Motor neuron (in vitro differentiated cells): ENCODE measurements around the gene KNSTRN. TPM values are rescaled to one million over a fixed set of nuclear protein-coding genes. Genes with fewer than 3 reads are reported as not detected.

Source experiments
- ATAC-seq, 8 experiments: fragments of 200-7000 bp; cut with Tn5 transposase; replicated peaks in 6 of 8; 2 replicates each; pipeline ENCODE4 v1.8.0; 2021; ENCODE audit warnings: mild to moderate bottlenecking in 8 of 8, moderate library complexity in 8 of 8
- H3K27ac ChIP-seq, 2 donors: fragments of 250-450 bp; sonication (Bioruptor Pico); 2 replicates each; pipeline ENCODE4 v1.9.0; 2021; ENCODE audit warnings: antibody characterized with exemption in 2 of 2, mild to moderate bottlenecking in 2 of 2, moderate library complexity in 1 of 2
- H3K4me1 ChIP-seq, 2 donors: fragments of 250-450 bp; sonication (Bioruptor Pico); replicated peaks in 1 of 2; 2 replicates each; pipeline ENCODE4 v1.6.1; 2021; ENCODE audit warnings: antibody characterized with exemption in 2 of 2, mild to moderate bottlenecking in 2 of 2, moderate library complexity in 1 of 2
- H3K4me3 ChIP-seq, 5 donors: fragments of 250-450 bp; sonication (Bioruptor Pico); 2 replicates each; pipeline ENCODE4 v1.9.0; 2021; ENCODE audit warnings: antibody characterized with exemption in 5 of 5, mild to moderate bottlenecking in 5 of 5, moderate library complexity in 4 of 5
- WGBS, 10 experiments: fragments of 450-650 bp; shearing (Covaris generic); methylation state at CpG; one replicate each; pipeline ENCODE4 v1.0.0; 2022; 5-methylcytosine and 5-hydroxymethylcytosine counted together
- in situ Hi-C, 9 experiments: fragments of 400-800 bp; cut with MboI; loops; one replicate each; pipeline ENCODE4 v1.15.0; 2021; ENCODE audit warnings: low sequenced_read_pairs in 9 of 9, low pct_unique_long_range_greater_than_20kb in 2 of 9; ENCODE audit not compliant: unreplicated experiment in 9 of 9
- total RNA-seq, 8 experiments: library from RNA; unstranded; fragments of 300-600 nt; gene quantifications; 2 replicates each; pipeline versions ENCODE4 v1.2.3 to v1.2.4, GENCODE V29; 2022

The KNSTRN gene
- total RNA-seq, 8 experiments from 2014 or later: 19.5 to 63.3 (median 29.3) TPM

DNA sequence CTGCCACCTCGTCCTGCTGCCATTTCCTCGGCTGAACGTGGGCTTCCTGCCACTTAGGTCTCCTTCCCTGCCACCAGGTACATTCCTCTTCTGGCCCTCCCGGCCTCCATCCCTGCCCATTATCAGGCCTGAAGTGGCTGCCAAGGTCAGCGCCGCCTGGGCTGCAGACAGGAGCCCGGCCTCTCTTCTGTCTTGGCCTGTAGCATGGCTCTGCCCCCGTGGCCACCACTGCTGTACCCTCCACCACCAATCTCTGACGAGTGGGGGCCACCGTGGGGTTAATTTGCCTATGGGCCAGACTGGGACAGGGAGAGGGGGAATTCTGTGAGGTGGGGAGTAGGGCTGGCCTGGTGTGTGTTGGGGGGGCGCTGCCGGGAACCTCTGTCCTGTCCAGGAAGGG, 56.2 kb downstream of the KNSTRN start:
- peaks cover 28 to 35% of the 10 kb centered on the region in 2 donors for H3K4me1 ChIP-seq
- no peak for ATAC-seq
- in situ Hi-C loops: no loop called here
- H3K4me3 ChIP-seq: peak overlapping the region in 1 of 5 donors; percentile 74
- WGBS, 10 experiments: 50 to 100% methylated on average over 1 to 2 of the region's 12 CpGs; no CpG with 5 or more reads in 8 of the 10 experiments
- H3K27ac ChIP-seq: no peak overlapping the region

DNA sequence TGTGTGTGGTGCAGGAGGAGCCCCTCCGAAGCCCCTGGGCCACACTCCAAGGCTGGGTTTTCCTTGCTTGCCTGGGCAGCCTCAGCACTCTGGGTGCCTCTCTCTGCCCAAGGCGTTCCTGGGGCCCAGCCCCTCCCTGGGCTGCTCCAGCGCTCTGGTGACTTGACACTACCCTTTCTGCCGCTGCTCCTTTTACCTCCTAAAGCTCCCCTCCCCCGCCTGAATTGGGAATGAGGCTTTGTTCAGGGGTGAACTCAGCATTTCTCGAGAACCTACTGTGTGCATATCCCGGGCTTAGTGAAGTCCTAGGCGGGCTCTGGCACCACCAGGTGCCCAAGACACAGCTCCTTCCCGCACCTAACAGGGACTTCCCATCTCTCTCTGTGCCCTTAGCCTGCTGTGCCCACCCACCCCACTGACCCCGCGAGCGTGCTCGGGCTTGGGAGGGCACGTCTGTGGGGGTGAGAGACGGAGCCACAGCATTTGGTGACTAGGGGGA, 57.0 kb downstream of the KNSTRN start:
- peak in 4 of 8 experiments; percentile 1 to 7 (median 4) for ATAC-seq
- Histone ChIP-seq H3K4me1 (peaks cover 34 to 43% of the 10 kb centered on the region in 2 donors), H3K27ac (peak overlapping the region; percentile 53 to 74), H3K4me3 (peak overlapping the region; percentile 60 to 100 (median 86))
- WGBS, 10 experiments: 0 to 20% methylated on average over 2 of the region's 15 CpGs; no CpG with 5 or more reads in 8 of the 10 experiments
- in situ Hi-C loops: no loop called here

DNA sequence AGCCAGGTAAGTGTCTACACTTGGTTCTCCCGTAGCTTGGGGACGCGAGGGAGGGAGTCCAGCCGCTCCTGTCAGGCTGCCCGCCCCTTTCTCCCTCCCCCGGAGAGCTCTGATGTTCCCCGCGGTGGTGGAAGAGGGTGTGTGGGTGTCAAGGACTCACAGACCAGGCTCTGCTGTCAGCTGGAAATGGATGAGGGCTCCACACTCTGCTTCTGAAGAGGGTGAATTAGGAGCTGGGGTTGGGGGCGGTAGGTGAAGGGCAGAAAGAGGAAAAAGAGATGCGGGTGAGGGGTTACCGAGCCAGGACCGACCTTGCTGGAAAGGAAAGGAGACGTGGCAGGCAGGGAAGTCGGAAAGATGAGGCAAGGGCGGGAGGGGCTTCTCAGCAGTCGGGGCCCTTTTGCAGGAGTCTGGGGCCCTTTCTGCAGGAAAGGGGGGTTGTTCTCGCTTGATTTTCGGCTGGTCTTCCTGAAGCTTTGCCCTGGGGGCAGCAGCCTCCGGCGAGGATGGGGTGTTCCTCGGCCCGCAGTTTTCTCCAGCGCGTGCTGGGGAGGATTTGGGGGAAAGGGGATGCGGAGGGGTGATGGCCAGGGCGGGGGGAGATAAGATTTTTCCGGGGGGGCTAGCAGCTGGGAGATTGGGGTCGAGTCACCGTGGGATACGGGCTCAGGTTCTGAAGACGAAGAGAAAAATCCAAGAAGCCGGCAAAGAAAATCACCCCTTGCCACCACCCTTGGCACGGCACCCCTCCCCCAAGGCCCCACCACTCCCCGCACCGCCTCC, 57.6 kb downstream of the KNSTRN start:
- WGBS, 10 experiments: no CpG with 5 or more reads among the region's 35 CpGs
- ATAC-seq: peak in 7 of 8 experiments; percentile 1 to 10 (median 4)
- peaks cover 39 to 49% of the 10 kb centered on the region in 2 donors for H3K4me1 ChIP-seq
- peak overlapping the region; percentile 60 to 100 (median 86) for H3K4me3 ChIP-seq
- peak overlapping the region; percentile 53 to 74 for H3K27ac ChIP-seq
- in situ Hi-C loops: no loop called here

DNA sequence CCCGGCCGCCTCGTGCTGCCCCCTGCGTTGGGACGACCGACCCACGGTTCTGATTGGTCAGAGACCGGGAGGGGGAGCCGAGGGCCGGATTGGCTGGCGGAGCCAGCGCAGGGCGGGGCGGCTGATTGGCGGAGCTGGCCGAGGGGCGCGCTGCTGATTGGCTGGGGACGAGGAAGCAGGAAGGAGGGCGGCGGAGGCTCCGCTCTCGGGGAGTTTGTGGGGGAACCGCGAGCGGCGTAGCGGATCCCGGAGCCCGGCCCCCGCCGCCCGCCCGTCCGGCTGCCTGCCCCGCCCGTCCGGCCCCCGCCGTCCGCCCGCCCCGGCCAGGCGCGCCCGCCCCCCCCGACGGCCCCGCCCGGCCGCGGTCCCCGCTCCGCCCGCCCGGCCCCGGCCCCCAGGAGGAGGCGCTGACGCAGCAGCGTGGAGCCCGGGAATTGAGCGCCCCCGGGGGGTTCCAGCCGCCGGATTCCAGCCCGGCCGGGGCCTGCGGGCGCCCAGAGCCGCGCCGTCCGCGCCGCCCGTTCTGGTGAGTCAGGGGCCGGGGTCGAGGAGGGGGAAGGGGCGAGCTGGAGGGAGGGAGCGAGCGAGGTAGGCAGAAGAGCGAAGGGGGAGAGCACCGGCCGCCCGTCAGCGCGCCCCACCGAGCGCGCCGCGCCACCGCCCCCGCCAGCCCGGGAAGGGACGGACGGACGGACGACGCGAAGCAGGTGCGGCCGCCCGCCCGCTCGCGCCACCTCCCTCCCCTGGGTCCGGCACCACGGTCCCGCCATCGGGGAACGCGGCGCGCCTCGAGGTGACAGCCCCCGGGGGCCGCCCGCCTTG, 58.4 kb downstream of the KNSTRN start, which contains the start of gene BAHD1:
Gene BAHD1, plus strand, starts transcription at position 211 of the 822 bp plus-strand sequence. CDS start 17,512 bp downstream, outside the sequence.
- no CpG with 5 or more reads among the region's 119 CpGs for WGBS, 10 experiments
- Histone ChIP-seq H3K4me1 (peaks cover 43 to 53% of the 10 kb centered on the region in 2 donors), H3K4me3 (peak within 1 kb of the TSS; percentile 60 to 100 (median 86)), H3K27ac (peak within 1 kb of the TSS; percentile 83 to 96)
- in situ Hi-C loops: no loop called here
- ATAC-seq: peak; percentile 74 to 84 (median 75)

DNA sequence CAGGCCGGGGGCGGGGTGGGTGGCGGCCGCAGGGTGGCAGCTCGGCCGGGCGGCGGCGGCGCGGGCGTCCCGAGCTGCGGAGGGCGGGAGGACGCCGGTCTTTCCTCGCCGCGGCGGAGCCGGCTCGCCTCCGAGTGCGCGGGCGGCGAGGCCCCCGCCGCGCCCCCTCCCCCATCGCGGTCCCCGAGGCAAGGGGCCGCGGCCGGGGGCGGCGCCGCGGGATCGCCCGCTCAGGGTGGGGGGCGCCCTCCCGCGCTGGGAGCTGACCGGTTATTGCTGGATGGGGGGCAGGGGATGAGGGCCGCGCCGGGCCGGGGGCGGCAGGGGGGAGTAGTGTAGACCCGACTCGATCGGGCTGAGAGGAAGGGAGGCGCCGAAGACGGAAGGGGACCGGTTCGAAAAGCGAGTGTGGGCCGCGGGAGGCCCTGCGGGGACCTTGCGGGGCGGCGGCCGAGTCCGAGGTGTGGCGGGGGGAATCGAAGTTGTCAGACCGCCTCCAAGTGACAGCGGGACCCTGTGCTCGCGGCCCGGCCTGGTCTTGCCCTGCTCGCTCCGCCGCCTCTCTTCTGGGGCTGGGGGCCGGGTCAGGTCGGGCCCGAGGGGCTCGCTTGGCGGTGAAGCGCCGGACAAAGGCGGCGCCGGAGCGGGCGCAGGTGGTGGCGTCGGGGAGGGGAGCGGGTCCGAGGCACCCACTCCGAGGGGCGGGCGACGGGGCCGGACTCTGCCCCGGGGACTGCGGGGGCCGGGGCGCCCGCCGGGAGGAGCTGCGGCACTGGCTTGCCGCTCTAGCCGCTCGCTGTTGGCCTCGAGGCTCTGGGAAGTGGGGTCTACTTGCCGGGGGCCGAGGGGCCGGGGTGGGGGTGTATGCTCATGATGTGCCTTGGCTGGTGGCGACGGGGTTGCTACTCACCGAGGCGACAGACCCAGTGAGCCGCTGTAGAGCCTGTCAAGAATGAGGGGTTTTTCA, 59.3 kb downstream of the KNSTRN start:
- peak overlapping the region; percentile 60 to 100 (median 86) for H3K4me3 ChIP-seq
- peak in 7 of 8 experiments; percentile 1 to 30 (median 20) for ATAC-seq
- in situ Hi-C loops: no loop called here
- no CpG with 5 or more reads among the region's 119 CpGs for WGBS, 10 experiments
- H3K27ac ChIP-seq: peak overlapping the region; percentile 83 to 96
- H3K4me1 ChIP-seq: peaks cover 47 to 52% of the 10 kb centered on the region in 2 donors

DNA sequence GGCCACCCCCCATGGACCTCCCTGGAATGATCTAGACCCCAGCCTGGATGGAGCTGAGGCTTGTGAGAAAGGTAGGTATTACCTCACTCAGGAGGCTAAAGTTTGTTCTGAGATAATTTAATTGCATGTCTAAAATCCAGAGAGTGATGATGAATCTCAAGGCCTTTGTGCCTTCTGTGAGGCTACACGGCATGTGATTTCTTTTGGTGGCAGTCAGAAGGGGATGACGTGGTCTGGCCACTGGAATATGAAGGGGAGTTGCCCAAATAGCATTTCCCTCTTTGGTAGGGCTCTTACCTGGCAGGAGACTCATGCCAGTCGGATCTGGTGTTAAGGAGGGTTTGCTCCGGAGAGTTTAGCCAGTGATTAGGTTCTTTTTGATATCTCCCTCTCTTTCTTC, 60.7 kb downstream of the KNSTRN start:
- Histone ChIP-seq H3K4me1 (peaks cover 38 to 46% of the 10 kb centered on the region in 2 donors), H3K4me3 (peak overlapping the region in 4 of 5 donors; percentile 60 to 100 (median 81)), H3K27ac (no peak overlapping the region)
- no peak for ATAC-seq
- WGBS, 10 experiments: 60 to 100% (median 73%) methylated on average over 1 to 4 of the region's 4 CpGs; no CpG with 5 or more reads in 3 of the 10 experiments
- in situ Hi-C loops: no loop called here

DNA sequence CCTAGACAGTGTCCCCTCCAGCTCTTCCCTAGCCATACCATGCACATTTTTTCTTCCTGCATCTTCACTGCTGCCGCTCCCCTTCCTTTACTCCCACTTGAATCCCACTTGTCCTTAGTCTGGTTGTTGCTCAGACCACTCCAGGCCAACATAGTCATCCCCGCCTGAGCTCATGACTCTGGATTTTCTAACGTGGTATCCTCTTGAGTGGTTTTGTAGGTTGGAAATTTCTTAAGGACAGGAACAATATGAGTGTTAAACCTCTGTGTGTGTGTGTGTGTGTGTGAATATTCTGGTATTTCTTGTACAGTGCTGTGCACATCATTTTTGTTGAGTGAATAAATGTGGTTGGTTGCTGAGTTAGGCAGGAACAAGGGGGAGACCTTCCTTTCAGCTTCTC, 61.3 kb downstream of the KNSTRN start:
- H3K4me3 ChIP-seq: peak overlapping the region in 2 of 5 donors; percentile 60 to 74
- no peak overlapping the region for H3K27ac ChIP-seq
- in situ Hi-C loops: no loop called here
- ATAC-seq: no peak
- H3K4me1 ChIP-seq: peaks cover 38 to 46% of the 10 kb centered on the region in 2 donors
- 50 to 100% (median 73%) methylated on average over 1 to 3 of the region's 3 CpGs; no CpG with 5 or more reads in 2 of the 10 experiments for WGBS, 10 experiments

Other genes with a start within 250 kb of the KNSTRN start
- 10 to 100 TPM in 3 of 8 experiments, 1 to 10 TPM in 4, under 1 TPM in 1; 0.31 to 39.0 (median 3.7) TPM for gene BUB1B, start 221.7 kb upstream of the KNSTRN start, total RNA-seq
- 10 to 100 TPM in 1 of 8 experiments, 1 to 10 TPM in 5, under 1 TPM in 2; 0.56 to 13.1 (median 2.3) TPM for gene PAK6, start 143.7 kb upstream of the KNSTRN start, total RNA-seq
- under 1 TPM in 3 of 8 experiments, not detected in 5; 0.17 to 0.66 (median 0.27) TPM for gene ANKRD63, start 99.7 kb upstream of the KNSTRN start, total RNA-seq
- 1 to 10 TPM in 6 of 8 experiments, under 1 TPM in 2; 0.87 to 3.3 (median 1.6) TPM for gene PLCB2, start 74.8 kb upstream of the KNSTRN start, total RNA-seq
- 10 to 100 TPM in 6 of 8 experiments, 1 to 10 TPM in 2; 6.5 to 16.8 (median 13.4) TPM for gene INAFM2, start 59.0 kb upstream of the KNSTRN start, total RNA-seq
- 10 to 100 TPM in 1 of 8 experiments, 1 to 10 TPM in 3, under 1 TPM in 4; 0.50 to 32.6 (median 1.9) TPM for gene CCDC9B, start 41.8 kb upstream of the KNSTRN start, total RNA-seq
- gene PHGR1, start 31.7 kb upstream of the KNSTRN start, total RNA-seq: under 1 TPM in 1 of 8 experiments, not detected in 7; 0.81 TPM
- 1 to 10 TPM in 6 of 8 experiments, under 1 TPM in 2; 0.17 to 9.1 (median 5.3) TPM for gene DISP2, start 24.5 kb upstream of the KNSTRN start, total RNA-seq
- 10 to 100 TPM; 20.3 to 93.9 (median 33.7) TPM for gene IVD, start 23.1 kb downstream of the KNSTRN start, total RNA-seq
- 10 to 100 TPM; 10.4 to 24.9 (median 20.2) TPM for gene BAHD1, start 58.2 kb downstream of the KNSTRN start, total RNA-seq
- 10 to 100 TPM in 1 of 8 experiments, 1 to 10 TPM in 7; 2.1 to 12.0 (median 6.0) TPM for gene CHST14, start 88.3 kb downstream of the KNSTRN start, total RNA-seq
- gene CCDC32, start 182.3 kb downstream of the KNSTRN start, total RNA-seq: 10 to 100 TPM; 13.9 to 34.6 (median 21.1) TPM
- gene RPUSD2, start 186.6 kb downstream of the KNSTRN start, total RNA-seq: 10 to 100 TPM in 6 of 8 experiments, 1 to 10 TPM in 2; 8.5 to 12.6 (median 11.1) TPM
- gene KNL1, start 211.5 kb downstream of the KNSTRN start, total RNA-seq: 10 to 100 TPM in 3 of 8 experiments, 1 to 10 TPM in 4, under 1 TPM in 1; 0.61 to 21.4 (median 1.6) TPM